ENCODE data around the gene FSTL4.

- TF ChIP-seq CTCF (IDR thresholded peaks at IDR 0.05) (peak; percentile 58), ZFX (IDR thresholded peaks at IDR 0.05; ENCODE audit: borderline replicate concordance) (no peak)
Measured at GRCh38 chr5:133421394-133421793, 190.9 kb downstream of the FSTL4 start.
